T1000 (cell line): ENCODE measurements around the gene SLC25A3.
A peak's percentile ranks its signal among the peaks of the same experiment; 100 is the strongest.
"Not testable (repeated sequence)": the region's sequence is repeated elsewhere in the genome, so short reads cannot be mapped to it uniquely, and the experiment has no call there.

Experiments used
- DNase-seq: peaks from one replicate; lab custom pipeline; 2025; ENCODE audit warnings: mixed read lengths; lab: John Stamatoyannopoulos, UW

The SLC25A3 gene

DNA sequence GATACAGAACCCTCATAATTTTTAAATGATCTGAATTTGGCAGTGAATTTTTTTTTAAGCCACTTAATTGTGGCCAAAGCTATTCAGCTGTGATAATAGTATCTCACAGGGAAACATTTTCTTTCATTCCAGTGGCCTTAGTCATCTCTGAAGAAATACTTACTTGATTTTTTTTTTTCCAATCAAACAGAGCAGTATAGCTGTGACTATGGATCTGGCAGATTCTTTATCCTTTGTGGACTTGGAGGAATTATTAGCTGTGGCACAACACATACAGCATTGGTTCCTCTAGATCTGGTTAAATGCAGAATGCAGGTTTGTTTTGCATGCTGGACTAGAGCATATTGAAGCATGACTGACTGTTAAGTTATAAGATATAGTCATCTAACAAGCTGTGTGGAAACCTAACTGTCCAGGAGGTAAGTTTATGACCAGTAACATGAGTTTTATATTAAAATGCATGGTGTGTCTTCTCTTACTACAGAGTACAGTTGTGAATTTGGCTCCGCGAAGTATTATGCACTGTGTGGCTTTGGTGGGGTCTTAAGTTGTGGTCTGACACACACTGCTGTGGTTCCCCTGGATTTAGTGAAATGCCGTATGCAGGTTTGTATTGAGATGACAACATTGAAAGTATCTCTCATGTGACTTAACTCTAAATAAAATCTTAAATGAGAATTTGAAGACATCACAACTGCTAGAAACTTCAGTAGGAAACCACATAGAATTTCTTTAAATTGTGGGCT, 1.9 kb downstream of the SLC25A3 start:
- peak; percentile 25 for DNase-seq

DNA sequence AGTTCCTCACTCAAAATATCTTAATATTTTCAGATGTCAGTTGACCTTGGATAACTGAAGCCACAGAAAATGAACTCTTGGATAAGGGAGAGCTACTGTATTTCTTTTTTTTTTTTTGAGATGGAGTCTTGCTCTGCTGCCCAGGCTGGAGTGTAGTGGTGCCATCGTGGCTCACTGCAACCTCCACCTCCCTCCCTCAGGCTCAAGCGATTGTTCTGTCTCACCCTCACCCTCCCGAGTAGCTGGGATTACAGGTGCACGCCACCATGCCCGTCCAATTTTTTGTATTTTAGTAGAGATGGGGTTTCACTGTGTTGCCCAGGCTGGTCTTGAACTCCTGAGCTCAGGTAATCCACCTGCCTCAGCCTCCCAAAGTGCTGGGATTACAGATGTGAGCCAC, 3.8 kb downstream of the SLC25A3 start:
- not testable (repeated sequence) for DNase-seq

DNA sequence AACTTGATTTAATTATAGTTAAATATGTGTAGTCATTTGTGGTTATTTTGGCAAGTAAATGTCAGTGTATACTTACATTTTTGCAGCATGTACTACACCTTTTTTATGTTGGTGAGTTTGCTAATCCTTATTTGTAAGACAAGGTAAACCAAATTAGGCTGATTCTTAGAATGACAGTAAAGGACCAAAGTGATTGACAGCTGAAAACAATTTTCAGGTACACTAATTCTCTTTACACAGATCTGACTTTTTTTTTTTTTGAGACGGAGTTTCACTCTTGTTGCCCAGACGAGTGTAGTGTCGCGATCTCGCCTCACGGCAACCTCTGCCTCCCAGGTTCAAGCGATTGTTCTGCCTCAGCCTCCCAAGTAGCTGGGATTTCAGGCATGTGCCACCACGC, 8.4 kb downstream of the SLC25A3 start:
- DNase-seq: no peak

DNA sequence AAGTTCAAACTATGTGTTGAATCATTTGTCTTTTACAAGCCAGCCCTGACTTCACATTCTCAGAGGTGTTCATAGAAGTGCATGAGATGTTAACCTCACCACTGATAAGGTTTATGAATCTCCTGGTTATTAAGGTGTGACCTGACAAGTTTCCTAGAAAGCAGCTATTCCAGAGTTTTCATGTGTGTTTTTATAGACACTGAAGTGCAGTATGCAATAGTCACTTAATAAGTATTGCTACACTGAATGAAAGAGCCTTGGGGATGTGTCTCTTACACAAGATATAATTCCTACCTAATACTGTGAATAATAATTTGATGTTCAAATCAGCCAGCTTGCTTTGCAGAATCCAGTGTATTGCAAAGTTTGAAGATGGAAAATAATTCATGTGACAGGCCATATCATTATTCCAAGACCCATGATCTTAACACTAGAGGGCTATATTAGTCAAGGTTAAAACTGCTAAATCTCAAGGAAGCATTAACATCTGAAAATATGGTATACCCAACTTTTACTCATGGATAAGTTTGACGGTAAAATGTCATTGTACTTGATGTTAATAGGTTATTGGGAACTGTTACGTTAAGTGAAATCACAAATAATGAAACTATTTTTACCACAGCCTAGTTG, 13.0 kb downstream of the SLC25A3 start:
- DNase-seq: no peak

DNA sequence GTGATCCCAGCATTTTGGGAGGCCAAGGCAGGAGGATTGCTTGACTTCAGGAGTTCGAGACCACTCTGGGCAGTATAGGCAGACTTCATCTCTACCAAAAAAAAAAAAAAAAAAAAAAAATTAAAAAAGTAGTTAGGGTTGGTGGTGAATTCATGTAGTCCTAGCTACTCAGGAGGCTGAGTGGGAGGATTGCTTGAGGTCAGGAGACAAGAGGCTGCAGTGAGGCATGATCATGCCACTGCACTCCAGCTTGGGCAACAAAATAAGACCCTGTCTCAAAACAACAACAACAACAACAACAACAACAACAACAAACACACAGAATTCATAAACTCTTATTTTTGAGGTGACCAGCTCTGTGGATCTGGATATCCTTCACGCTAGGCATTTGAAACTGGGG, 17.1 kb downstream of the SLC25A3 start:
- no peak for DNase-seq

DNA sequence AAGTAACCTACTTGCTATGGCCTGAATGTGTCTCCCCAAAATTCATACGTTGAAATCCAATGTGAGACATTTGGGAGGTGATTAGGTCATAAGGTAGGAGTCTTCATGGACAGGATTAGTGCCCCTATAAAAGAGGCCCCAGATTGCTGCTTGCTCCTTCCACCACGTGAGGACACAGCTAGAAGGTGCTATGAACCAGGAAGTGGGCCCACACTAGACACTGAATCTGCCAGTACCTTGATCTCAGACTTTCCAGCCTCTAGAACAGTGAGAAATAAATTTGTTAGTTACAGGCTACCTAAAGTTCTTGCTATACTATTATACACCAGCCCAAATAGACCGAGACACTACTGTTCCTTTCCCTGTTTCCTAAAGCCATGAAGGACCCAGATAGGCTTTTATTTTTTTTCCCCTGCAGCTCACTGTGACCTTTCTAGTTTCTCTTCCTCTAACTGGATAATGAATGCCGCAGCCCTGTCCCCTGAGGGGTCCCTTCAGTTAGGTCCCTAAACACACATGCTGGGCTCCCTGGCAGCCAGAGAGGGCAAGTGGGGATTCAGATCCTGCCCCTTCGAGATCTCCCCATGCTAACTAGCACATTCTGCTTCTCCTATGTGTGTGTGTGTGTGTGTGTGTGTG, 19.3 kb downstream of the SLC25A3 start:
- DNase-seq: no peak

DNA sequence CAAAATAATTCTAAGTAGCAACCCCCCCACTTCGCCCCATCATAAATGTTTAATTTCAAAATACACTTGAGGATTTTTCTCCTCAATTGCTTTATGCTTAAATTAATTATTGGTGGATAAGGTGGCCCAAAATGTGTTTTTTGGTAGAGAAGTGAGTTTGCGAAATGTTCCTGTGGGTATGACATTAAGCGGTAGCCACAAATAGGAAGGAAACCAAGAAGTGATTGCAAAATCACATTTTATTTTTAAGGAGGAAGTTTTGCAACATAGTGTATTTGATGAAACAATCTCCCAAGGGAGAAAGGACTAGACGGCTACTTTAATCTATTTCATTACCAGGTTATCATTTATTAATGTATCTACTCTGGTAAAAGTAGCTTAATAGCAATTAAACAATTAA, 25.5 kb downstream of the SLC25A3 start:
- no peak for DNase-seq

DNA sequence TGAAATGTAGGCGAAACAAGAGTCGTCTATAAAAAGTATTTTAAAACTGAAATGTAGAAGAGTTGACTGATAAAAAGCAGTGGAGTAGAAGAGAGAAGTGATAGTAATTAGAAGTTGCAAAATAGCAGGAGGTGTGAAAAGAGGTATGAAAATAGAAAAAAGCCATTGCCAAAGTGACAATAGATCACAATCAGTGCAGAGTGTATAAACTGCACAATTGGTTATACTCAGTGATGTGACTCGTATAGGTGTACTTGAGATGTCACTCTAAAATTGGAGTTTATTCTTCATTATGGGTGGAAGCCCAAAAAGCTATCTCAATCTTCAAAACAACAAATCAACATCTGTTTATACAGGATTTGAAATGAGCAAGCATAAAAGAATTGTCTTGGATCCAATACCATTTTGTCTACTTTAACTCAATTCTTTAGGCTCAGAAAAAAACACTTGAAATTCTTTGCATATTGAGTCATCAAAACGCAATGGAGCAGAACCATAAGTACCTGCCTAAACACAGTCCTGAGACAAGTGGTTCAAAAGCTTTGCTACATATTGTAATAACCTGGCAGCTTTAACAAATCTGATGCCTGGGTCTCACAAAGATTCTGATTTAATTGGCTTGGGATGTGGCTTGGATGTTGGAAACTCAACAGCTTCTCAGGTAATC, 42.3 kb downstream of the SLC25A3 start:
- no peak for DNase-seq

DNA sequence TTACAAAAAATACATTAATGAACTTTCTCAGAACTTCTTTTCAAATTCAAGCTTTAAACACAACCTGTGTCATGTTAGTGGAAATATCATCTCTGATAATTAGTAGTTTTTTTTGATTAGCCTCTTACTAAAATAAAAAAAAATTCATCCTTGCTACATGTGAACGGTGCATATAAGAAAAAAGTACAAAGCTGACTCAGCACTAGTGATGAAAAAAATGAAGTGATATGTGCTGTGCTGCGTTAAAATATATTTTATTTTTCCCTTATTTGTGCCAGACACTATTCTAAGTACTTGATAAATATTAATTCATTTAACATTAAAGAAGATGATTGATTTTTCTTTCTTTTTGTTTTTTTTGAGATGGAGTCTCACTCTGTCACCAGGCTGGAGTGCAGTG, 43.6 kb downstream of the SLC25A3 start:
- no peak for DNase-seq

DNA sequence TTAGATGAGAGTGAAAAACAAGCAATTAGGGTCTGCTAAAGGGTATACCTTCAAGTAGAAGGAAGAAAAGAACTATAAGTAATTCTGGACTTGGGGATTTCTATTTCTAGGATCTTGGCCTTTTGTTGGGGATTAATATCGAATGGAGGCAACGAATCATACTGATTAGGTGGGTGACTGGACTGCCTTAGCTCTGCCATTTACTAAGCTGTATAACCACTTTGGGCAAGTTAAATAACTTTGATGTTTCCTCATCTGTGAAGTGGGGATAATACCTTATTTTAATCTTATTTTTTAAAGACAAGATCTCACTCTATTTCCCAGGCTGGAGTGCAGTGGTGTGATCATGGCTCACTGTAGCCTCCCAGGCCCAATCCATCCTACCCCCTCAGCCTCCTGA, 44.5 kb downstream of the SLC25A3 start:
- DNase-seq: no peak

DNA sequence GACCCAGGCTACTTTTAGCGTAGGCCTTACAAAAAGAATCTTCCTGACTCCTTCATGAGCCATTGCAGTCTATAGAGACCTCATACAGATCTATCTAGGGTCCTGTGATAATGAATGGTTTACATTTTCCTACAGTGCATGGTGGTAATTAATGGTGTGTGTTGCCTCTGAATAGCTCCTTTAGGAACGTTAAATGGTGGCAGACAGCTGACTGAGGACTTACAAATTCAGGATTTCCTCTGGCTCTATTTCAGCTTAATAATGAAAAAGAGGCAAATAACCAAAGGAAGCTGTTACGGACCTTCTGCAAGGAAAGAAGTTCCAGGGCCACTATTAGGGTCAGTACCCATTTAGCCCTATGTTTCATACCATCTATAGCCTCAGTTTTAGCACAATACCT, 46.0 kb downstream of the SLC25A3 start:
- no peak for DNase-seq

DNA sequence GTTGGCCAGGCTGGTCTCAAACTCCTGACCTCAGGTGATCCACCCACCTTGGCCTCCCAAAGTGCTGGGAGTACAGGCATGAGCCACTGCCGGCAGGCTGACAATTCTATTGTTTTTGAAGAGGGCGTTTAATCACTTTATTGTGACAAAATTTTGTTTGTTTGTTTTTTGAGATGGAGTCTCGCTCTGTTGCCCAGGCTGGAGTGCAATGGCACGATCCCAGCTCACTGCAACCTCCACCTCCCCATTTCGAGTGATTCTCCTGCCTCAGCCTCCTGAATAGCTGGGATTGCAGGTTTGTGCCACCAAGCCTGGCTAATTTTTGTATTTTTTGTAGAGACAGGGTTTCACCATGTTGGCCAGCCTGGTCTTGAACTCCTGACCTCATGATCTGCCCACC, 49.3 kb downstream of the SLC25A3 start:
- not testable (repeated sequence) for DNase-seq

DNA sequence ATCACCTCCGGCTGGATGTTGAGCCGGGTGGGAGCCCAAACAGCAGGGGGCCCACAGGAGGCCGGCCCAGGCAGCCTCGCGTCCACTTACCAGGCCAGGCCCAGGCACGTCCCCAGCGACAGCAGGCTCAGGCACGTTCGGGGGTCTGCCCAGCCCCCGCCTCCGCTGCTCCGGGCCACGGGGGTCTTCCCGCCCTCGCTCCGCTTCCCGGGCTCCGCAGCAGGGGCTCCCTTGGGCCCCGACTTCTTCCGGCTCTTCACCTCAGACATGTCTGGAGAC, 50.9 kb downstream of the SLC25A3 start:
- DNase-seq: peak; percentile 92

DNA sequence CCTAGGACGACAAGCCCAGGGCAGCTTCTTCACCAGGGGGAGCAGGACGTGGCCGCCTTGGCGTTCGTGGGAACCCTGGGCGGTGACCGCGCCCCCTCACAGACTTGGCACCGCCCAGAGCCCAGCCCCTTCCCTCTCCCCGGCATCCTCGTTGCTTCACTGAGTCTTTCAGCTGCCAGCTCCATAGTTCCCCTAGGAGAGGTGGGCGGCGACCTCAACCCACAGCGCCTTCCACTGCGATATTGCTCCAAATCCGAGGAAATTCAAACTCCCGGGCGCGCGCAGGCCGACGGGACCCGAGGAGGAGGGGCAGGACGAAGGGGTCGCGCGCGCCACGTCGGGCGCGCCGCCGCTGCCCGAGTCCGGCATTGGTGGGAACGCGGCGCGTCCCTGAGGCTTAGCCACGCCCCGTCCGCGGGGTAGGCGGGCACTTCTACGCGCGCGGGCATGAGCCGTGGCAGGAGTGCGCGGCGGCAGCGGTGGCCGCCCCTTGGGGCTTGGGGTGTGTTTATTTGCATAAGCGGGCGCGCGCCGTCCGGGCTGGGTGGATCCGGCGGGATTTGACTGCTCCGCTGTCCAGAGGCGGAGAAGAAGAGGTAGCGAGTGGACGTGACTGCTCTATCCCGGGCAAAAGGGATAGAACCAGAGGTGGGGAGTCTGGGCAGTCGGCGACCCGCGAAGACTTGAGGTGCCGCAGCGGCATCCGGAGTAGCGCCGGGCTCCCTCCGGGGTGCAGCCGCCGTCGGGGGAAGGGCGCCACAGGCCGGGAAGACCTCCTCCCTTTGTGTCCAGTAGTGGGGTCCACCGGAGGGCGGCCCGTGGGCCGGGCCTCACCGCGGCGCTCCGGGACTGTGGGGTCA, 51.5 kb downstream of the SLC25A3 start, which contains the start of the genes APAF1 and IKBIP:
TSS of gene APAF1 (plus strand) at position 579 of the 860 bp plus-strand sequence. CDS start 3,070 bp downstream, outside the sequence.
TSS of gene IKBIP (minus strand) at position 77 of the 860 bp plus-strand sequence. CDS start 87 bp downstream, outside the sequence.
- DNase-seq: peak; percentile 100

DNA sequence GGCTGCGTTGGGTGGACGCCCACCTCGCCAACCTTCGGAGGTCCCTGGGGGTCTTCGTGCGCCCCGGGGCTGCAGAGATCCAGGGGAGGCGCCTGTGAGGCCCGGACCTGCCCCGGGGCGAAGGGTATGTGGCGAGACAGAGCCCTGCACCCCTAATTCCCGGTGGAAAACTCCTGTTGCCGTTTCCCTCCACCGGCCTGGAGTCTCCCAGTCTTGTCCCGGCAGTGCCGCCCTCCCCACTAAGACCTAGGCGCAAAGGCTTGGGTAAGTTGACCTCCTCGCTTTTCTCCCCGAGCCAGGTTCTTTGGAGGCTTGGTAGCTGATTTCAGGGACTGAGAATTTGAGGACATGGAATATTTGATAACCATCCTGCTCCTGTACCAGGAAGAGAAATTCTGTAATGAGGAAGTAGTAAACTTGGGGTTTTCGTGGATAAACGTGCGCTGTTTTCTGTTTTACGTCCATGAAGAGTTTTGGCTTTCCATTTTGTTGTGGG, 52.1 kb downstream of the SLC25A3 start:
- DNase-seq: peak; percentile 72

DNA sequence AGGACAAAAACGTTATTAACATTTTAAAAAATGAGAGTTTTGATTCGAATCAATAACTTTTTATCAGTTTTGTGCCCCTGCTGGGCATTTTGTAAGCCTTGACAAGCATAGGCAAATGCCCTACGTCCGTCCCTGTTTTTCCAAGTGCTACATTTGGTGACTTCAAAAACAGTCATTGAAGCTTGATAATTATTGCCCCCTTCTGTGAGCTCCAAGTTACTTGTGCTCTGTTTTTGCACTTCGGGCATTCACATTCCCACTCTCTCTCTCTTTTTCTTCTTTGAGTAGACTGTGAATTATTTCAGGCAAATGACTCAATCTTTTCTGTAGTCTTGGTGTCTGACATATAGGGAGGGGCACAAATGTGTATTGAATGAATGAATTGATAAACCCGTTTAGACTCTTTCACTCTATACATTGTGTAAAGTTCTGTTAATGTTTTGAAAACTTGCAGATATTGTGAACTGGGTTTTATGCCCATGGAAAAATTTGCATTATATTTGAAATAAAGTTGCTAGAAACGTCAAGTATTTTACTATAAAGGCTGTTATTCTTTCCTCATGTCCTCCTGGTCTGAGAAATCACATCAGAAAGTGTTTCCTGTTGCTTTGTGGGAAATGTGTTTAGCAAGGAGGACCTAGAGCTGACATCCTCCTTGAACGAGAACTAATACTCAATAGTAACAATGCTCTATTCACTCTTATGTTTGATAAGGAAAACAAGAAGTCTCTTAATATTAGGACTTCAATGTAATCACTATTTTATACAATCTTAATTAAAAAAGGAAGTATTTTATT, 53.0 kb downstream of the SLC25A3 start:
- DNase-seq: no peak

DNA sequence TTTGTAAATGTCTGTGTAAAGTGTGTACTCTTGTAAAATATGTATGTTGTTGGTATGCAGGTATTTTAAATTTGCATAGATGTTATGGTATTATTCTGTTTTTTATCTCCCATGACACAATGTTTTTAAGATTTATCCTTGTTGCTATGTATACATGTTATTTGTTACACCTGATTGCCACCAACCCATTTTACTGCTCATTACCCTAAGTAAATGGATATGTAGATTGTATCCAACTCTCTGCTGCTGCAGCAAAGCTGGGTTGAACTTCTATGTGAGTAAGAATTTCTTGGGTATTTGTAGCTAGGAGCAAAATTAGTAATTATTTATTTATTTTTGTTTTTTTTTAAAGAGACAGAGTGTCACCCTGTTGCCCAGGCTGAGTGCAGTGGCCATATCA, 57.8 kb downstream of the SLC25A3 start:
- DNase-seq: no peak

DNA sequence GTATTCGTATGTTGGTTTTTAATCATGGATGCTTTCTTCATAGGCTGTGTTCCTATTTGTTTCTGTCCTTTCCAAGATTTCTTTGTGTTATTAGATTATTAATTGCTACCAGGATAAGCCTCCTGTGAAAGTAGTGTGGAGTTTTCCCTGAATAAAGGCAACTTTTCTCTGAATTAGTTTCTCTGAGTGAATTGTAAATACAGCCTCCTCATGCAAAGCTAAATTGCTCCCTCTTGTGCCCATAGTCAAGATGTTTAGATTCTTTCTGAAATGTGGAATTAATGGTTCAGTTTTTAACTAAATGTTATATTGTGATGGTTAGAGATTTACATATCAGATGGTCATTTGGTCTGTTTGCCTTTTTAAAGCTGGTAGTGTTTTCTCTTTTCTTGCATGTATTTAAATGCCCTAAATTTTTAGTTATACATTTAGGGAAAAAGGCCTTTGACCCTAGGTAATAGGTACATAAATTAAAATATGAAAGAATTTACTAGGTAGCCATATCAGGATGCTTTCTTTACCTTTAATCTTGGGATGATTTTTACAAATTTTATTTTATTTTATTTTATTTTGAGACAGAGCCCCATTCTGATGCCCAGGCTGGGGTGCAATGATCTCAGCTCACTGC, 60.5 kb downstream of the SLC25A3 start:
- DNase-seq: no peak
